ENCODE results near the gene PIR.

DNA sequence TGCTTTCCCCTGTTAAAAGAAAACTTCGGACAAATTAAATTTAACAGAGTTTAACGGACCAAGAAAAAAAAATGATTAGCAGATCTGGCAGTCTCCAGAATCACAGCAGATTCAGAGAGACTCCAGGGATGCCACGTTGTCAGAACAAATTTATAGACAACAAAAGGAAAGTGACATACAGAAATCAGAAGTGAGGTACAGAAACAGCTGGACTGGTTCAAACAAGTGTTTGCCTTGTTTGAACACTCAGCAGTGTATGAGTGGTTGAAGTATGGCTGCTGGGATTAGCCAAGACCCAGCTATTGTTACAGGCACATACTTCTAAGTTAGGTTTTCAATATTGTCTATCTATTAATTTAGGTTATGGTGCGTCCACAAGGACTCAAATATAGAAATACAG lies 19.1 kb downstream of the PIR start:
- TF ChIP-seq POLR2A (conservative IDR thresholded peaks at IDR 0.05) (no peak), ZNF384 (IDR thresholded peaks at IDR 0.05; ENCODE audit: low read depth, low read length) (no peak)
- TF ChIP-seq, protein P1, sequence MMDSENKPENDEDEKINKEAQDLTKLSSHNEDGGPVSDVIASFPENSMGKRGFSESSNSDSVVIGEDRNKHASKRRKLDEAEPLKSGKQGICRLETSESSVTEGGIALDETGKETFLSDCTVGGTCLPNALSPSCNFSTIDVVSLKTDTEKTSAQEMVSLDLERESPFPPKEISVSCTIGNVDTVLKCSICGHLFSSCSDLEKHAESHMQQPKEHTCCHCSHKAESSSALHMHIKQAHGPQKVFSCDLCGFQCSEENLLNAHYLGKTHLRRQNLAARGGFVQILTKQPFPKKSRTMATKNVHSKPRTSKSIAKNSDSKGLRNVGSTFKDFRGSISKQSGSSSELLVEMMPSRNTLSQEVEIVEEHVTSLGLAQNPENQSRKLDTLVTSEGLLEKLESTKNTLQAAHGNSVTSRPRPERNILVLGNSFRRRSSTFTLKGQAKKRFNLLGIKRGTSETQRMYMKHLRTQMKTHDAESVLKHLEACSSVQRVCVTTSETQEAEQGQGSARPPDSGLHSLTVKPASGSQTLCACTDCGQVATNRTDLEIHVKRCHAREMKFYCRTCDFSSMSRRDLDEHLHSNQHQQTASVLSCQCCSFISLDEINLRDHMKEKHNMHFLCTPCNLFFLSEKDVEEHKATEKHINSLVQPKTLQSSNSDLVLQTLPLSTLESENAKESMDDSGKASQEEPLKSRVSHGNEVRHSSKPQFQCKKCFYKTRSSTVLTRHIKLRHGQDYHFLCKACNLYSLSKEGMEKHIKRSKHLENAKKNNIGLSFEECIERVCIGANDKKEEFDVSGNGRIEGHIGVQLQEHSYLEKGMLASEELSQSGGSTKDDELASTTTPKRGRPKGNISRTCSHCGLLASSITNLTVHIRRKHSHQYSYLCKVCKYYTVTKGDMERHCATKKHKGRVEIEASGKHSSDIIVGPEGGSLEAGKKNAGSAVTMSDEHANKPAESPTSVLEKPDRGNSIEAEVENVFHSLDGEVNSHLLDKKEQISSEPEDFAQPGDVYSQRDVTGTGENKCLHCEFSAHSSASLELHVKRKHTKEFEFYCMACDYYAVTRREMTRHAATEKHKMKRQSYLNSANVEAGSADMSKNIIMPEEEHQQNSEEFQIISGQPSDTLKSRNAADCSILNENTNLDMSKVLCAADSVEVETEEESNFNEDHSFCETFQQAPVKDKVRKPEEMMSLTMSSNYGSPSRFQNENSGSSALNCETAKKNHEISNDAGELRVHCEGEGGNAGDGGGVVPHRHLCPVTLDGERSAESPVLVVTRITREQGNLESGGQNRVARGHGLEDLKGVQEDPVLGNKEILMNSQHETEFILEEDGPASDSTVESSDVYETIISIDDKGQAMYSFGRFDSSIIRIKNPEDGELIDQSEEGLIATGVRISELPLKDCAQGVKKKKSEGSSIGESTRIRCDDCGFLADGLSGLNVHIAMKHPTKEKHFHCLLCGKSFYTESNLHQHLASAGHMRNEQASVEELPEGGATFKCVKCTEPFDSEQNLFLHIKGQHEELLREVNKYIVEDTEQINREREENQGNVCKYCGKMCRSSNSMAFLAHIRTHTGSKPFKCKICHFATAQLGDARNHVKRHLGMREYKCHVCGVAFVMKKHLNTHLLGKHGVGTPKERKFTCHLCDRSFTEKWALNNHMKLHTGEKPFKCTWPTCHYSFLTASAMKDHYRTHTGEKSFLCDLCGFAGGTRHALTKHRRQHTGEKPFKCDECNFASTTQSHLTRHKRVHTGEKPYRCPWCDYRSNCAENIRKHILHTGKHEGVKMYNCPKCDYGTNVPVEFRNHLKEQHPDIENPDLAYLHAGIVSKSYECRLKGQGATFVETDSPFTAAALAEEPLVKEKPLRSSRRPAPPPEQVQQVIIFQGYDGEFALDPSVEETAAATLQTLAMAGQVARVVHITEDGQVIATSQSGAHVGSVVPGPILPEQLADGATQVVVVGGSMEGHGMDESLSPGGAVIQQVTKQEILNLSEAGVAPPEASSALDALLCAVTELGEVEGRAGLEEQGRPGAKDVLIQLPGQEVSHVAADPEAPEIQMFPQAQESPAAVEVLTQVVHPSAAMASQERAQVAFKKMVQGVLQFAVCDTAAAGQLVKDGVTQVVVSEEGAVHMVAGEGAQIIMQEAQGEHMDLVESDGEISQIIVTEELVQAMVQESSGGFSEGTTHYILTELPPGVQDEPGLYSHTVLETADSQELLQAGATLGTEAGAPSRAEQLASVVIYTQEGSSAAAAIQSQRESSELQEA (IDR thresholded peaks at IDR 0.05; ENCODE audit: low read depth) = no peak
- TF ChIP-seq, protein P2, sequence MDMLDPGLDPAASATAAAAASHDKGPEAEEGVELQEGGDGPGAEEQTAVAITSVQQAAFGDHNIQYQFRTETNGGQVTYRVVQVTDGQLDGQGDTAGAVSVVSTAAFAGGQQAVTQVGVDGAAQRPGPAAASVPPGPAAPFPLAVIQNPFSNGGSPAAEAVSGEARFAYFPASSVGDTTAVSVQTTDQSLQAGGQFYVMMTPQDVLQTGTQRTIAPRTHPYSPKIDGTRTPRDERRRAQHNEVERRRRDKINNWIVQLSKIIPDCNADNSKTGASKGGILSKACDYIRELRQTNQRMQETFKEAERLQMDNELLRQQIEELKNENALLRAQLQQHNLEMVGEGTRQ (CRISPR knock-in tag; IDR thresholded peaks at IDR 0.05) = no peak
- TF ChIP-seq, protein P3, sequence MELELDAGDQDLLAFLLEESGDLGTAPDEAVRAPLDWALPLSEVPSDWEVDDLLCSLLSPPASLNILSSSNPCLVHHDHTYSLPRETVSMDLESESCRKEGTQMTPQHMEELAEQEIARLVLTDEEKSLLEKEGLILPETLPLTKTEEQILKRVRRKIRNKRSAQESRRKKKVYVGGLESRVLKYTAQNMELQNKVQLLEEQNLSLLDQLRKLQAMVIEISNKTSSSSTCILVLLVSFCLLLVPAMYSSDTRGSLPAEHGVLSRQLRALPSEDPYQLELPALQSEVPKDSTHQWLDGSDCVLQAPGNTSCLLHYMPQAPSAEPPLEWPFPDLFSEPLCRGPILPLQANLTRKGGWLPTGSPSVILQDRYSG (tag; conservative IDR thresholded peaks at IDR 0.05; ENCODE audit: low read depth) = no peak
